Middle frontal gyrus (tissue), 1 donor: ENCODE results near the gene CHN1.

Source experiments
- DNase-seq: peaks from one replicate; pipeline ENCODE4 v3.0.0-alpha.2; 2015; ENCODE audit warnings: low spot score; ENCODE audit errors: extremely low spot score

Gene CHN1

DNA sequence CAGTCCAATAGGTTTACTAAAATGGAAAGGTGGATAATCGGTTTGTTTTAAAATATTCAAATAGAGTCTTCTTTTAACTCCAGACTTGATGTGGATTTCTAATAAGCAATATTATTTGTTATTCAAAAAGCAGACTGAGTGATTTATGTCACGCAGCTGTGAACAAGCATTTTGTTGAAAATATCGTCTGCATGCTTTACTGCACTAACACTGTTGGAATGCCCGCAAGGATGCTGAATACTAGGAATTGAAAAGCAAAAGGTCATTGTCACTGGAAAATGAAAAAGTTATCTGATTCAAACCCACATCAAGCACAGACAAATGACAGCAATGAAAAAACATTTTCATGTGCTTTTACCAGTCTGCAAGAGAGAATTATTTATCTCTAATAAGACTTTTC, 31.1 kb downstream of the CHN1 start:
- no peak for DNase-seq

DNA sequence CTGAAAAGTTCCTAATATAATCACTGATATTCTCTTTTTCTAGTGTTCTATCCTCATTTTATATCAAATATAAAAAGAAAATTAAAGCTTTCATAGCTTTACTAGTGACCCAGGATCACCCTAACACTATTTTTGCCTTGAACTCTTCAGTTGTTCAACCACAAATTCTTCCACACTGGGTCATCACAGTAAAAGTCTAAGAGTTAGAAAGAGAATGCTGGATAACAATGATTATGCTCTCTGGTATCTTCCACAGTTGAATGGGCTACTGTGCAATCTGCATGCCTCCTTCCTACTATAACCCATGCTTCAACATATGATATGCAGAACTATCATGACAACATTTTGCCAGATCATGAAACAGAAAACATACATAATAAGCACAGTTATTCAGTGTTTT, 32.3 kb downstream of the CHN1 start:
- DNase-seq = no peak

DNA sequence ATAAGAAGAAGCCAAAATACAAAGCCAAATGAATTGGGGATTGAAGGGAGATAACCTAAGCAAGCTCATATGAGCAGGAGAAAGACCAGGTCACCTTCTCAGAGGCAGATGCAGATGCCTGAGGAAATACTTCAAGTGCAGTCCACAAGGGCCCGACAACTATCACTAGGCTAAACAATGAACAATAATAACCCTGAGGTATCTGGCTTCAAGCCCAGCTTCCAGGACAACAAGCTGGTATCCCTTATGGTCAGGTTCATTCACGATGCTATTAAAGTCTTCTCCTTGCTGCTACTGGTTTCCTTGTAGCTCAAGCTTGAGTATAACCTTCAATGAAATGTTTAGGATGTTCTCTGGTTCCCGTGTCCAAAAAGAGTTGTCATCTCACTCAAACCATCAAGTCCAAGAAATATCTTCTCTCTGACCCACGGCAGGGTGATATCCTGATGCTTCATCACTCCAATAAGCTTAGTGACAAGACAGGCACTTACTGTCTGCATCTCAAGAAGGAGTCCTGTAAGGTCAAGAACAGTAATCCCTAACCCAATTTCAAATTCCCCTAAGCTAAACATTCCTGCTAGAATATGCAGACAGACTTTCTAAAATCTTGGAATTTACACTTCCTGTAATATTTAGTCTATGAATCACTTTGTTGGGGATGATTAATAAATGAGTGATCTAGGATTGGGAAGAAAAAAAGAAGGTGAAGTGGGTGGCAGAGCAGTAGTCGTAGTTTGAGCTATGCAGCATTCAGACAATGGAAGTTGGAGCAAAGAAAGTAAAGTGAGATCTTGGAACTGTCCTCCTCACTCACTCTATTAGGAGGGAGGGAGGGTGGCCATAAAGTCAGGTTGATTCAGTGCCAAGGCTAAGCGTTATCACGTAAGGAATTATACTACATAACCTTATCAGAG, 33.1 kb downstream of the CHN1 start:
- no peak for DNase-seq

DNA sequence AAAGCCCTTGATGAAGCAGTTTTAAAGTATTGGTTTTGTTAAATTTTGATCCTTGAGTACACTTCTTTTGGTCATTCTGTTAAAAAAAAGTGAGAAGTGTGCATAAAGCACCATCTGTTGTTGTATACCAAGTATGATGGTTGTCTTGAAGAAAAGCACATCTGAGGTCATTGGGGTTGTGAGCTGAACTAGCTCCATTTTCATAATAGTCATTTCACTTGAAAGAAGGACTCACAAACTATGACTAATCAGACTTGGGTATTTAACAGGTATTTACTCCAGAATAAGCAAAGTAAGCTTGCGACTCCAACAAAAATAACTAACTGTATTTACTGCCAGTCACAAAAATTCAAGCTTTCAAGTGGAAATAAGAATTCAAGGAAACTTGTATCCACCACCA, 35.1 kb downstream of the CHN1 start:
- DNase-seq = no peak

DNA sequence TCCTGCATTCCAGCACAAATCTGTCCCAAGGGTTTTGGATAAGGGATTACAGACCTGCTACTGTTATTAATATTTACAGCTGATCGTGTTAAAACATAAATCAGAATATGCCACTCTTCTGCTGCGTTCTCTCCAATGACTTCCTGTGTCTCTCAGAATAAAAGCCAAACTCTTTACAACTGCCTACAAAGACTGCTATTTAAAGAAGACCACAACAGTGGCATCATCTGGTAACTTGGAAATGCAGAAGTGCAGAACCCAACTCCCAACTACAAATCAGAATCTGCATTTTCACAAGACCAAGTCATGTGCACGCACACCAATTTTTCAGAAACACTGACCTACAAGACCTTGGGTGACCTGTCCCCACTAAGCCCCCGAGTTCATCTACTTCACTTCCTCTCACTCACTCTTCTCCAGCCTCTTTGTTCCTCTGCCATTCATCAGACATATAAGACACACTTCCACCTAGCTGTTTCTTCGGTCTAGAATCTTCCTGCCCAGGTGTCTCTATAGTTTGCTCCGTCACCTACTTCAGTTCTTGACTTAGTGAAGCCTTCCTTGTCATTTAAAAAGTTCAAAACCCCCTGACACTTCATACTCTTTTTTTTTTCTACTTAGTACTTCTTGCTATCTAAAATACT, 36.0 kb downstream of the CHN1 start:
- DNase-seq = no peak

DNA sequence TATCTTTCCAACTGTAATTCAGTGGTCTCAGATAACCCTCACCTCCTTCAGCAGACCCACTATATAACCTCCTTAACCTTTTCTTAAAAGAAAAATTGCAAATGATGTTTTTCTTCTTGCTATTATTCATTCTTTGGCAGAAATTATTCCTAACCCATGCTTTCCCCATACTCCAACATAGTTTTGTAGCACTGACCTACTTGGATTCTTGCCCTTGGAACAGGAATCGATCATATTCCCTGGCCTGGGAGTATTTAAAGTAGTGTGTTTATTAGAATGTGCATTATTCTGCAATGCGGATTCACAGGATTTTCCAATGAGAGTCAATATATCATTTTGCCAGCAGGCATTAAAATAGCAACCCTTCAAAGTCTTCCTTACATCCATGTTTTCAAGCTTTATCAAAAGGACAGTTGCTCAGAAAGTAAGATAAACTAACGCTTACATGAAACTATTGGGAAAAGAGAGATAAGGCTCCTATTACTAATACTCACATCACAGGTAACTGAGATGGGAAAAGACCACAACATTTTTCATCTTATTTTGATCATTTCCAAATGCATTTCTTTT, 37.4 kb downstream of the CHN1 start:
- no peak for DNase-seq

DNA sequence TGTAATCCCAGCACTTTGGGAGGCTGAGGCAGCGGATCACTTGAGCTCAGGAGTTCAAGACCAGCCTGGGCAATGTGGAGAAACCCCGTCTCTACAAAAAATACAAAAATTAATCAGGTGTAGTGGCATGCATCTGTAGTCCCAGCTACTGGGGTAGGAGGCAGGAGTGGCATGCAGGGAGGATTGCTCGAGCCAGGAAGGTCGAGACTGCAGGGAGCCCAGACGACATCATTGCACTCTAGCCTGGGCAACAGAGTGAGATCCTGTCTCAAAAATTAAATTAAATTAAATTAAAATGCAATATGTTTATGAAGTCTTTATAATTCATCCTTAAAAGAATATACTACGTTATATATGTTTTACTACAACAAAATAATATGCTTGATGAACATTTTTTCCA, 38.1 kb downstream of the CHN1 start:
- DNase-seq = no peak

DNA sequence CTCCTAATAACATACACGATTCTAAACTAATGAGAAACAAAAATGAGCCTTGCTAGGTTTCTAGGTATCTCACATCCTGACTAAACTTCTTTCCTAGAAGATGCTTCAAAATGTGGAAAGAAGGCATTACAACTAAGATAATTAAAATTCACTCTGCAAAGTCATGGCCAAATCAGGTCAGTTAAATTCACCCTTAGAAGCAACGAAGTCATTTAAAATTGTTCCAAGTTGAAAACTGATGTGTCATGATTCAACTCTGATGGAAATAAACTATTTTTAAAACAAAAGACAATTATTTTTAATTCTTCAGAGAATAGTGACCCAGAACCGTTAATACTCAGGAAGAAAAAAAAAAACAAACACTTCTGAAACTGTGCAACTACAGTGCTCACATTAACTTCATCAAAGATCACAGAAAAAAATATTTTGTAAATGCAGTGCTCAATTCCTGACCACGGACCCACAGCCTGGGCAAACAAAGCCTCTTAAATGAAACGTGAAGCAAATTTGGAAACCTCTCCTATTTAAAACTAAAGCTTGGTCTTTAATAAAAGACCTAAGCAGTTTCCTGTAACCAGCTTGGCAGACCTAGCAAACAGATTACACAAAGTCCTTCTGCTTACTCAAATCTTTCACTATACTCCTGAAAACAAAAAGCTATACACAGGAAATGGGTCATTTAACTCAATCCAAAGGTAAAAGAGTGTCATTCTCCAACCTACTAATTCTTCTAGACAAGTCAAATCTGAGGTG, 39.0 kb downstream of the CHN1 start:
- DNase-seq = no peak

DNA sequence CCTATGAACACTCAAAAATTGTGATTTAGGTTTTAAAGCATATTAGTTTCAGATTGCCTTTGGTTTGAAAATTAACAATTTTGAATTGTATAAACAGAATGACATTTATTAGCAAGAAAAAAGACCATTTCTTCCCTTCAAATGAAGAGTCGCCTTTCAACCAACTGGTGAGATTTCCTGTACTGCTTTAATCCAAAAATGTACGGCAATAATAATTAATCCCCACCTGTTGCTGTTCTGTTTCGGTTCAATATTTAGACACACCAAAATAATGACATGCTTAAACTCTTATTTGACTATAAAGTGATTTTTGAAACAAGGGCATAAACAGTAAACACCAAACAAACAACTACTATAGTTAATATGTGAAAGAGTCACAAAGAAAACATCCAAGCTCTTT, 39.6 kb downstream of the CHN1 start:
- DNase-seq = no peak

DNA sequence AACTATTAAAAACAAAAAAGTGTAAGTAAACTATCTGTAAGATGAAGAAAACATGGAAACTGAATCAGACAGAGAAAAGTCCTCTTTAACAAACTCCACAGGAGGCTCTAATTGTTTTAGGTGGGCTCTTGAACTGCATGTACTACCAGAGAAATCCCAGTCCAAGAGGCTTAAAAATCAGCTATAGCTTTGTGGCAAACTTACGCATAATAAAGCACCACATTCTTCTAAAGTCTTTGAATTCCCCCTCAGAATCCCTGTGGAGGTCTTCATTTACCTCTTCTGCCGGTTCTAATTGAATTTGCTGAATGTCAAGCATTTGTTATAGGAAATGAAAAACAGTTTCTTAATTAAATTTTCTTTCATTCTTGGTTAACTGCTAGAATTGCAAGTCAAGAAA, 40.8 kb downstream of the CHN1 start:
- no peak for DNase-seq

DNA sequence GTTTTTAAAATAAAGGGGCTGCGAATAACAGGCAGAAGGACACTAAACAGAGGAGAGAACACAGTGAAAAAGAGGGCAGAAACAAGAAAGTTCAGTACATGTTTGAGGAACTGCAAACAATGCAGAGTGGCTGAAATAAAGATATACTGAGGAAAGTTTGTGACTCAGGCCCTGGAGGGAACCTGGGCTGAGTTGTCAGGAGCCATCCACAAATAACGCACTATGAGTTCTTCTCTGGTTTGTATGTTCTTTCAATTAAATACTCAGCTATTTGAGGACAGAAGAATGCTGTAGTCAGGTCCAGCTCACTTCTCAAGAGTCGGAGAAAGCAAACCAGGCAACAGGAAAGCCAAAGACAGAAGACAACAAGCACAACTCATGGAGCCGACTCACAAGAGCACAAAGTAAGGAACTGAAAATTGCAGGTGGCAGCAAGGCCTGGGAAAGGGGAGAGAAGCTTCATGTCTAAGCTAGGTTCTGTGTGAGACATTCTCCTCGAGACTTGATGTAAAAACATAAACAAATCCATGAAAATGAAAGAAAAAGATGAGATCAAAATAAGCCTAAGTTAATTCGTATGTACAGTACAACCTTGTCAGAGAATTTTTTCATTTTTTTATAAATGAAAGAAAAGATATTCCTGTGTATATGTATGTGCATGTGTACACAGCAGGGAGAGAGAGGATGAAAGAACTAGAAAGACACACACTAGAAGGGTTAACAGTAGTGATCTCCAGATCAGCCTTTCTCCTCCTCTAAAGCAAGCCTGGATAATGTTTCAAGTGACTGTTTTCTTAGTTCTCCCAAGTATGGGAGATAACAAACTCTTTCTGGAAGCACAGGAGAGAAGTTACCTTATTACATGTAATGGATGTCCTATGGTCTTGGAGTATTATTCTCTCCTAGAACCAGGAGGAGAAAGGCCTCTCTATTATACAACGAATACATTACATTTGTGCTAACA, 41.5 kb downstream of the CHN1 start:
- no peak for DNase-seq

DNA sequence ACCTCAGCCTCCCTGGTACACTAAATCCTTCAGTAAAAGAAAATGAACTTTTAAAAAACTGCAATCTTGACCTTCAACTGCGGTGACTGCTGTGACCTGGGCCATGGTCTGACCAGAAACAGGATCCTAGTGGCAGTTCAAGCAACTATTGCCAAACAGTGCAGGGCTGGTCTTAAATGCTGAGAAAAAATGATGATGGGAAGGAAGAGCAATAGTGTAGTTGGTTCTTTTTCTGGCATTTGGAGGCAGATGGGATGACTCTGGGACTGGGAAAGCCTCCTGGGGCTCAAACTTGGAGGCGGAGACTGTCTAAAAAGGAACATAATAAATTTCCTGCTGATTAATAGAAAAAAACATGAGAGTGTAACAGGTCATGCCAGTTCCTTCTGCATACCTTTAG, 45.4 kb downstream of the CHN1 start:
- DNase-seq = no peak

DNA sequence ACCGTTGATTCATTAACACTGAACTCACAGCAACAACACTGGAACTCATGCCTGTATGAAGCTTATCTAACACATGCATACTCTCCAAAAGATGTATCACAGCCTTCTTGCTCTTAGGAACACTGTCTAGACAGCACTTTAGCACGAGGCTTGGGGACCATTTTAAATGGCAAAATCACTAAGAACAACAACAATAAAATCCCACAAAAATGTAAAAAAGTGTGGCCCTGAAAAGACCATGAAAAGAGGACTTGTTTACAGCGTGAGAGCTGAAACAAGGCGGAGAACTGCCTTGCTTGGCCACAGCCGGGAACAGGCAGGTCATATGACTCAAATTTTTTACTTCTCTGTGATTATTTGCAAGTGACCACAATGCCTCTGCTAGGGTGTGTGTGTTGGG, 48.1 kb downstream of the CHN1 start:
- no peak for DNase-seq

DNA sequence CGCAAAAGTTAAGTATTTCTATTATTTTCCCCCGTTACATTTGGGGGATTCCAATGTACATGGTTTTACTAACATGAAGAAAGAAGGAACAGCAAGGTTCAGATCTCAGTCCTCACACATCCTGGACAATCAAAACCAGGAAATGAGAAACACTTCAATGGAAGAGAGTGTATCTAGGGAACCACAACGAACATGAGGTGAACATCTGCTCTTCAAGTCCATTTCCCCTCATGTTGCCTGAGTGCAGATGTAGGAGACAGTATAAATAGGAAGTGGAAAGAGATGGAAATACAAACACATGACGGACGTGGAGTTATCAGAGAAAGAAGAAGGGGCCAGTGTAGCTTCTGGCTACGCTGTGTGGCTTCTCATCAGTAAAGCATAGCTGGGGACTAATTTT, 52.6 kb downstream of the CHN1 start:
- DNase-seq = no peak

DNA sequence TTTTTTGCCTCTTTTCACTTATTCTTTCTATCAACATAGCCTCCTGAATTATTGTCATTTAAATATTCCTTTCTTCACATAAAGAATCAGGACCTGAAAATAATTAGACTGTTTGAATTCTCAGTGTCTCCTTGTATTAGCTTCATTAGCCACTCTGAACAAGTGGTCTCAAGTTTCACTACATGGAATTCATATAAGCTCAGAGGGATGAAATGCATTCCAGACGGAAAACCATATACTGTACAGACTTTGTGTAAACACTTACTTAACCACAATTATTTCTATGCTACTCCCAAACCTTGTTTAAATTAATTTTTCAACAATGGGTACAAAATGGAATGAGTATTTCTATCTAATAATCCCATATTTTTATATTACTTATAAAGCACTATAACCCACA, 53.4 kb downstream of the CHN1 start:
- DNase-seq = no peak

DNA sequence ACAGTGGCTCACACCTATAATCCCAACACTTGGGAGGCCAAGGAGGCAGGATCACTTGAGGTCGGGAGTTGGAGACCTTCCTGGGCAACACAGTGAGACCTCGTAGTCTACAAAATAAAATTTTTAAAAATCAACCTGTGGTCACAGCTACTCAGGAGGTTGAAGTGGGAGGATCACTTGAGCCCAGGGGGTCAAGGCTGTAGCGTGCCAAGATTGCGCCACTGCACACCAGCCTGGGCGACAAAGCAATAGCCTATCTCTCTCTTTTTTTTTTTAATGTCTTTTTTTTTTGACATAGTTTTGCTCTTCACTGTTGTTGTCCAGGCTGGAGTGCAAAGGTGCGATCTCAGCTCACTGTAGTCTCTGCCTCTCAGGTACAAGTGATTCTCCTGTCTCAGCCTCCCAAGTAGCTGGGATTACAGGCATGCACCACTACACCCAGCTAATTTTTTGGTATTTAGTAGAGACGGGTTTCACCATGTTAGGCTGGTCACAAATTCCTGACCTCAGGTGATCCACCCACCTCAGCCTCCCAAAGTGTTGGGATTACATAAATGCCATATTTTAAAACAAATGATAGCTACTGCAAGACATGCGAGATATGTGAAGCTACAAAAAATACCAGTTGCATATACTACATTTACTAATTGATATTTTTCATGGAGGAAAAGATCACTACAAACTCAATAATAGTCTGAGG, 55.0 kb downstream of the CHN1 start:
- no peak for DNase-seq

DNA sequence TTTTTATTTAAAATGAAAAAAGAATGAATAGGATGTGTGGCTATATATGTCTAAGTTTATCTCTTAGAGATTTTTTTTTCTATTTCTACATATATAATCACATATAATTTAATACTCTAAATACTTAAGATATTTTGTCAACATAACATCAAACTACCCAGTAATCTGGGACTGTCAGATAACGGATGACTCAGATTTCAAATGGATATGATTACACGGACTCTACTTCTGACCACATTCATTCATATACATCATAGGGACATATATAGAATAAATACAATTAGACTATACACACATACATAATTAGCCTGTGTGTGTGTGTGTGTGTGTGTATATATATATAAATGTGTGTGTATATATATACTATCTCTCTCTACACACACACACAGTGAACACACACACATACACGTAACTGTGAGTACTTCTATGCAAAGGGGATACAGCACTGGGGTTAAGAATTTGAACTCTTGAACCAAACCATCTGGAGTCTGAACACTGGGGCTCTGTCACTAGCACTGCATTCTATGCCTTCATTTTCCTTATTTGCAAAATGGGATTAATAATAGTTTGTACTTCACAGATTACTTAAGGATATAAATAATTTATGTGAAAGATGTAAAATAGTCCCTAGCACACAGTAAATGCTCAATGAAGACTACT, 59.5 kb downstream of the CHN1 start:
- no peak for DNase-seq

DNA sequence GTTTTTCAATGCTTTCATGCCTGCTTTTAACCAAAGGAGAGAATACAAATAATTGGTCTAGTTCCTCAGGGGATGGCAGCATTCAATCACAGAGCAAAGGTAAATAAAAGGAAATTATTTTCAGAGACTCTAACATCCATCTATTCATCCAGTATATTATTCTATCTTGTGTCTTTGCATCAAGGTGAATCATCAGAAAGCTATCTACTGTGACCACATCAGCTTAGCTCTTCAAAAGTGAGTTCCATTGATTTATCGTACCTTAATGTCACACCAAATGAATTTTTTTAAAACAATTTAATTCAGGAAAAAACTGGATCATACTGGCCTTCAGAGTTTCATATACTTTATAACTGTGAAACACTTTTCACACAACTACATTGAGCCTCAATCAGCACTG, 66.1 kb downstream of the CHN1 start:
- DNase-seq = no peak

DNA sequence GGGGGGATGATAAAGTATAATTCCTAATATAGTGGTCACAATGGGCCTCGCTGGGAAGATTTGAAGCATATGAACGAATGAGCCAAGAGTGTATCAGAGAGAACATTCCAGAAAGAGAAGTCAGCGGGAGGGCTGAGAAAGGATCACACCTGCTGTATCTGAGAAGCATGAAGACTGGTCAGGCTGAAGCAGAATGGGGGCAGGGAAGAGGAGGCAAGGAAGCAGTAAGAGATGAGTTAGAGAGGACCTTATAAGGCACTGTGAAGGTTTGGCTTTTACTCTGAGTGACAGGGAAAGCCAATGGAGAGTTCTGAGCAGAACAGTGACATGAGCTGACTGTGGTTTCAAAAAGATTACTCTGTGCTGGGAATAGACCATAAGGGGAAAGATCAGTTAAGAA, 73.5 kb downstream of the CHN1 start:
- DNase-seq = no peak

DNA sequence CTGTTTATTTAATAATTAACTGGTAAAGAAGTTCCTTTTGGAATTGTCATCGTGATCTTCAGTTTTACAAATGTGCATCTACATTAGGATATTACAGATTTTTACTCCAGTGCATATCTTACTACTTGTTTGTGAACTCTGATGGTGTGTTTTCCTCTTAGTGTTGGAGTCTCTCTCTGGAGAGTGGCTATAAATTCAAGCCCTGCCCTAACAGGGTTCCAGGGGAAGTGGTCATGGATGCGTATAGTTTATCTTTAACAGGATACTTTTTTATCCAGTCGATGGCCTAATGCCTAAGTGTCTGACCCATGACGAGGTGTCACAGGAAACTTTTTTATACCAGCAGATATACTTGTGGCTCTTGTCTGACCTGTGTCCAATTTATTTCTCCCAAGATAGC, 75.4 kb downstream of the CHN1 start:
- DNase-seq = no peak
